NCI-H1694 treated with DMSO at 0.1 percent for 48 hours (cell line): ENCODE results near the gene HSF5.
"Not testable (repeated sequence)": the region's sequence is repeated elsewhere in the genome, so short reads cannot be mapped to it uniquely, and the experiment has no call there.

Experiments used
- DNase-seq: peaks from one replicate; lab custom pipeline; 2025; lab: John Stamatoyannopoulos, UW

Gene HSF5

GRCh38 chr17:58481798-58482197, 6.4 kb downstream of the HSF5 start:
- not testable (repeated sequence) for DNase-seq

GRCh38 chr17:58480090-58480489, 8.1 kb downstream of the HSF5 start:
- no peak for DNase-seq

GRCh38 chr17:58476812-58477211, 11.4 kb downstream of the HSF5 start:
- DNase-seq = no peak

GRCh38 chr17:58475985-58476384, 12.2 kb downstream of the HSF5 start:
- DNase-seq = no peak

GRCh38 chr17:58470356-58470755, 17.9 kb downstream of the HSF5 start:
- no peak for DNase-seq

- DNase-seq = no peak
These were observed 19.3 kb downstream of the HSF5 start for GRCh38 chr17:58468944-58469343.

GRCh38 chr17:58455491-58455890, 32.7 kb downstream of the HSF5 start:
- DNase-seq = no peak

GRCh38 chr17:58452738-58453137, 35.5 kb downstream of the HSF5 start:
- no peak for DNase-seq

- peak; percentile 54 for DNase-seq
These were observed 40.9 kb downstream of the HSF5 start for GRCh38 chr17:58447039-58447975.

- DNase-seq = no peak
These were observed 42.1 kb downstream of the HSF5 start for GRCh38 chr17:58446086-58446485.

- DNase-seq = no peak
These were observed 51.4 kb downstream of the HSF5 start for GRCh38 chr17:58436805-58437239.

GRCh38 chr17:58436245-58436644, 52.0 kb downstream of the HSF5 start:
- no peak for DNase-seq

- DNase-seq = no peak
These were observed 55.2 kb downstream of the HSF5 start for GRCh38 chr17:58432806-58433573.

GRCh38 chr17:58427807-58428206, 60.4 kb downstream of the HSF5 start:
- no peak for DNase-seq

- DNase-seq = no peak
These were observed 66.5 kb downstream of the HSF5 start for GRCh38 chr17:58421711-58422110.

GRCh38 chr17:58420827-58421226, 67.4 kb downstream of the HSF5 start:
- no peak for DNase-seq

GRCh38 chr17:58417300-58418092, 70.7 kb downstream of the HSF5 start, which contains the start of gene RNF43:
TSS of gene RNF43 (minus strand) at chr17:58417534. CDS start at chr17:58415577, 1,957 bp downstream.
- peak; percentile 88 for DNase-seq

- DNase-seq = no peak
These were observed 71.3 kb downstream of the HSF5 start for GRCh38 chr17:58416937-58417299.

GRCh38 chr17:58416396-58416795, 71.8 kb downstream of the HSF5 start:
- DNase-seq = no peak

GRCh38 chr17:58415371-58416055, 72.7 kb downstream of the HSF5 start:
- DNase-seq = no peak

- no peak for DNase-seq
These were observed 73.6 kb downstream of the HSF5 start for GRCh38 chr17:58414596-58414997.

GRCh38 chr17:58413684-58414083, 74.5 kb downstream of the HSF5 start:
- DNase-seq = no peak
